ENCODE data around the gene CHCHD6.
A peak's percentile ranks its signal among the peaks of the same experiment; 100 is the strongest.

Gene CHCHD6

GRCh38 chr3:126711121-126711760 is 7.2 kb downstream of the CHCHD6 start:
- DNase-seq = no peak

GRCh38 chr3:126713199-126713598 is 9.2 kb downstream of the CHCHD6 start:
- no peak for DNase-seq

- no peak for DNase-seq
These were observed 10.3 kb downstream of the CHCHD6 start for GRCh38 chr3:126714276-126714900.

- no peak for DNase-seq
These were observed 10.9 kb downstream of the CHCHD6 start for GRCh38 chr3:126714921-126715320.

GRCh38 chr3:126715432-126715831 is 11.4 kb downstream of the CHCHD6 start:
- no peak for DNase-seq

GRCh38 chr3:126716057-126716456 is 12.0 kb downstream of the CHCHD6 start:
- DNase-seq = no peak

- DNase-seq = no peak
These were observed 14.8 kb downstream of the CHCHD6 start for GRCh38 chr3:126718561-126719445.

GRCh38 chr3:126720596-126720995 is 16.6 kb downstream of the CHCHD6 start:
- DNase-seq = no peak

GRCh38 chr3:126721246-126721645 is 17.2 kb downstream of the CHCHD6 start:
- DNase-seq = no peak

GRCh38 chr3:126723237-126723636 is 19.2 kb downstream of the CHCHD6 start:
- no peak for DNase-seq

GRCh38 chr3:126723801-126724200 is 19.8 kb downstream of the CHCHD6 start:
- no peak for DNase-seq

GRCh38 chr3:126728680-126729079 is 24.6 kb downstream of the CHCHD6 start:
- no peak for DNase-seq

GRCh38 chr3:126730376-126730775 is 26.3 kb downstream of the CHCHD6 start:
- no peak for DNase-seq

GRCh38 chr3:126731044-126731443 is 27.0 kb downstream of the CHCHD6 start:
- no peak for DNase-seq

GRCh38 chr3:126732281-126733060 is 28.4 kb downstream of the CHCHD6 start:
- no peak for DNase-seq

- DNase-seq = no peak
These were observed 29.0 kb downstream of the CHCHD6 start for GRCh38 chr3:126733061-126733430.

- no peak for DNase-seq
These were observed 30.2 kb downstream of the CHCHD6 start for GRCh38 chr3:126734106-126734723.

GRCh38 chr3:126737527-126737926 is 33.5 kb downstream of the CHCHD6 start:
- DNase-seq = no peak

GRCh38 chr3:126742057-126742456 is 38.0 kb downstream of the CHCHD6 start:
- no peak for DNase-seq

GRCh38 chr3:126743350-126743749 is 39.3 kb downstream of the CHCHD6 start:
- no peak for DNase-seq

GRCh38 chr3:126743781-126744180 is 39.7 kb downstream of the CHCHD6 start:
- DNase-seq = no peak

GRCh38 chr3:126745760-126746394 is 41.8 kb downstream of the CHCHD6 start:
- DNase-seq = peak; percentile 17

Measured in NCI-H1105 treated with DMSO at 0.1 percent for 48 hours (cell line).